Stimulated activated CD8-positive, alpha-beta memory T cell treated with anti-CD3 and anti-CD28 coated beads, Interleukin-15, amount 100 ng/mL, for 24 hours (primary cell): Measurements from ENCODE around the gene GNL1.

Experiments
- DNase-seq: peaks from one replicate; pipeline ENCODE4 v3.0.0-alpha.2; 2020; ENCODE audit warnings: low read depth

Gene GNL1, protein sequence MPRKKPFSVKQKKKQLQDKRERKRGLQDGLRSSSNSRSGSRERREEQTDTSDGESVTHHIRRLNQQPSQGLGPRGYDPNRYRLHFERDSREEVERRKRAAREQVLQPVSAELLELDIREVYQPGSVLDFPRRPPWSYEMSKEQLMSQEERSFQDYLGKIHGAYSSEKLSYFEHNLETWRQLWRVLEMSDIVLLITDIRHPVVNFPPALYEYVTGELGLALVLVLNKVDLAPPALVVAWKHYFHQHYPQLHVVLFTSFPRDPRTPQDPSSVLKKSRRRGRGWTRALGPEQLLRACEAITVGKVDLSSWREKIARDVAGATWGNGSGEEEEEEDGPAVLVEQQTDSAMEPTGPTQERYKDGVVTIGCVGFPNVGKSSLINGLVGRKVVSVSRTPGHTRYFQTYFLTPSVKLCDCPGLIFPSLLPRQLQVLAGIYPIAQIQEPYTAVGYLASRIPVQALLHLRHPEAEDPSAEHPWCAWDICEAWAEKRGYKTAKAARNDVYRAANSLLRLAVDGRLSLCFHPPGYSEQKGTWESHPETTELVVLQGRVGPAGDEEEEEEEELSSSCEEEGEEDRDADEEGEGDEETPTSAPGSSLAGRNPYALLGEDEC

DNA sequence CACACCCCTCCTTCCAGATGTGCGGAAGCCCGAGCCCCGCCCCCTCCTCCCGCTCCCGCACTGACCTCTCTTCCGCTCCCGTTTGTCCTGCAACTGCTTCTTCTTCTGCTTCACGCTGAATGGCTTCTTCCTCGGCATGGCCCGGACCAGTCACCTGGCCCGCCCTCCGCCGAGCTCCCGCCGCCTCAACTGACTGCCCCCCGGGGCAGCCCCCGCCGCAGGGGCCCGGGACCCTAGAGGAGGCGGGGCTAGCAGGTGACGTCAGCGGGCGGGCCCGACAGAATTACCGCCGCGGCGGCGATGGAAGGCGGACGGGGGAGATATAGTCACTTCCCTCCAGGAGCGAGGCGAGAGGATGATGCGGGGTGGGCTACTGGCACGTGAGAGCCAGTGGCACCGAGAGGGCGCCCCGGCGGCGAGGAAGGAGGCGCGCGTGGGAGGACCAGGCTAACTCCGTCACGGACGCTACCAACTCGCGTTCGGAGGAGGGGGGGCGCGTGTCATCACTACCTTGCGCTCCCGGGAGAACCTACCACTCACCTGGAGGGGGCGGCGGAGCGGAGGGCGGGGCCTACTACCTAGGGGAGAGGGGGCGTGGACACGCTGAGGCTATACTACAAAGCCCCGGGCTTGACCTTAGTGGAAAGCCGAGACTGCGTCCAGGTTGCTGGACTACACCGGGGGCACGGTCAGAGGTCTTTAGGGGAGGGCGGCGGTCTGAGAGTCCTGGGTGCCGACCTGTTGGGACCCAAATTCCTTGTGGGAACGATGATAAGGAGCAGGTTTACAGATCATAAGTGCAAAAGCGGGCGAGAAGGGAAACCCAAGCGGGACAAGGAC, at the start of gene GNL1:
GNL1 (minus strand) TSS at position 424 of the 840 bp plus-strand sequence; CDS start at position 138, 286 bp downstream.
- DNase-seq: peak; percentile 97

DNA sequence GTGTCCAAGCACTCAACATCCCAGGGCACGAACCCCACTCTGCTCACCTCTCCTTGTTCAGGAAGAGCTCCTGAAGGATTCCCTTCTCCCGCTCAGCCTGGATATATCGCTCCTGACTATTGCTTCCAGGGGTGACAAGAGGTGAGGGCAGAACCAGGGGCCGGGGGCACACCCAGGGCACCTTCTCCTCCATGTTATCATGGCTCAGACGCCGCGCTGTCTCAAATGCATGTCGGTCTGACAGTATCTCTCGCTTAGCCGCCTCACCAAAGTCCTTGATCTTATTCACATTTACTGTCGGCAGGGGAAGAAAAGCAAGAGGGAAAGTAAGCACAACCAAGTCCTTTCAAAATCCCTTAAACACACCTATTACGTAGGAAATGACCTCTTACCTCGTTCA, 47.7 kb upstream of the GNL1 start:
- no peak for DNase-seq

DNA sequence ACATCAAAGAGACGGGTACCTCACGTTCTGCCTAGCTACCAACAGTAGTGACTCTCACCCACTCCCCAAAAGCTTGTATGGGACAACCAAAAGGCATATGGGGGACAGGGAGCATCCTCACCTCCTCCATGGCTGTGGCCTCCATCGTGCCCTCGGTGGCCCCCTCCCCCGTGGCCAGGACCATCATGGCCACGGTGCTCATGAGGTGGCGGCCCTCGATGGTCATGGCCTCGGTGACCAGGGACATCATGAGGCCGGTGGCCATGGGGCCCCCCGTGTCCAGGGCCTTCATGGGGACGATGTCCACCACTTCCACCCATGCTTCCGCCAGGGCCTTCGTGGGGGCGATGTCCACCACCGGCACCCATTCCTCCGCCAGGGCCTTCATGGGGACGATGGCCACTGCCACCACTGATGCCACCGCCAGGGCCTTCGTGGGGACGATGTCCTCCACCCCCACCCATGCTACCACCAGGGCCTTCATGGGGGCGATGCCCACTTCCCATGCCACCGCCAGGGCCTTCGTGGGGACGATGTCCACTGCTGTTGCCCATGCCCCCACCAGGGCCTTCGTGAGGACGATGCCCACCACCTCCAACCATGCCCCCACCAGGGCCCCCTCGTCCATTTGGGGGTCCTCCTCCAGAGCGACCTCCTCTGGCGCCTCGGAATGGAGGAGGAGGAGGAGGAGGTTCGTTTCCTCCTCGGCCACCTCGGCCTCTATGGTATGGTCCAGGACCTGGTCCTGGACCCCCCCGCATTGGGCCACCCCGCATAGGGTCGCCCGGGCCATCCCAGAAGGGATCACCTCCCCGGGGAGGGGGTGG, 45.7 kb upstream of the GNL1 start:
- DNase-seq: no peak

DNA sequence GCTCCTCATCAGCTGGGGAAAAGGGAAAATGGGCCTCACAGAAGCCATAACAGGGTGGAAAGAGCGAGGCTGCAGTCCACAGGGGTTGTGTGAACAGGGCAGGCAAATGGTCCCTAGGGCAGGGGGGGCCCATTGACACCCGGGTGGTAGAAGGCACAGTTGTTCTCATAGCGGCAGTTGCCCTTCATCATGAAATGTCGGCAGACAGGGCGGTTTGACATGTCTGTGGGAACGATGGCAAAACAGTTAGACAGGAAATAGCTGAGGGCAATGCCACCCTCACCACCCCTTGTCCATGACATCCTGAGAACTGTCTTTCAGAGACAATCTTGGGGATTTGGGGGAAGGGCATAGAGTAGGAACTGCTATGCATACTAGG, 45.1 kb upstream of the GNL1 start:
- no peak for DNase-seq

DNA sequence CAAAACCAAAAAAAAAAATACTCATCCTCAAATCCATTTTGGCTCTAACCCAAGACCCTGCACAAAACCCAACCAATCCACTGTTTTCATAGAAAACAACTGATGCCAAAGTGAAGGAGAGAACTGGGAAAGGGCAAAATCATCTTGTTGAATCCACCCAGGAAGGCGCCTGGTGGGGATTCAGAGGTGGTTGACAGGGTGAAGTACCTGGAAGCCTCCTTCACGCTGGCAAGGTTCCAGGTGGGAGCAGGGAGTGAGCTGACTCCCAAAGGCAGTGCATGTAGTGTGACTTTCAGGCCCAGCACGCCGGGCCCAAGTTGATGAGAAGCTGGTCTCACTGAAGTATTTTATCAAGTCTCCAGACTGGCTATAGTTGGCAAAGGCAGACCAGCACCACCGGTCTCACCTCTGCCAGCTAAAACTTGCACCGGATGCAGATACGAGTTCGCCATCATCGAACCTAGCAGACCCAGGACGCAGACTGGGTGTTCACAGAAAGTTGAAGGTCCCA, 44.2 kb upstream of the GNL1 start:
- no peak for DNase-seq

DNA sequence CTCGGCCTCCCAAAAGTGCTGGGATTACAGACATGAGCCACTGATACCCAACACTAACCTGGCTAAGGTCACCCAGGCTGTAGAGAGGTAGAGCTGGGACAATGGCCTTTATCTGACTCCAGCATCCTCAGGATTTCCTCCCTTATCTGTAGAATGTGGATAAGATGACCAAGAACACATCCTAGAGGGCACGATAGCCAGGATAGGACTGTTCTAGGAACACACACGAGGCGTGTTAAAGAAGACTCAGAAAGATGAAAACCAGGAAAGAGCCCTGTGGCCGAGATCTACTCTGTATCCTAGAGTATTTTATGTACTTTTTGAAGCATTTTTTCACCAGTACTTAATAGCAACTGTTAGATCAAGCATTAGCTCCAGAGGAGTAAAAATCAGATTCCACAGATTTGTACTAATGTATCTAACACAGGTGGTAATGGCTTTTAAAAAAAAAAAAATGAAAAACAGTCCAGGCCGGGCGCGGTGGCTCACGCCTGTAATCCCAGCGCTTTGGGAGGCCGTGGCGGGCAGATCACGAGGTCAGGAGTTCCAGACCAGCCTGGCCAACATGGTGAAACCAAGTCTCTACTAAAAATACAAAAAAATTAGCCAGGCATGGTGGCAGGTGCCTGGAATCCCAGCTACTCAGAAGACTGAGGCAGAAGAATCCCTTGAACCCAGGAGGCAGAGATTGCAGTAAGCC, 43.5 kb upstream of the GNL1 start:
- no peak for DNase-seq

DNA sequence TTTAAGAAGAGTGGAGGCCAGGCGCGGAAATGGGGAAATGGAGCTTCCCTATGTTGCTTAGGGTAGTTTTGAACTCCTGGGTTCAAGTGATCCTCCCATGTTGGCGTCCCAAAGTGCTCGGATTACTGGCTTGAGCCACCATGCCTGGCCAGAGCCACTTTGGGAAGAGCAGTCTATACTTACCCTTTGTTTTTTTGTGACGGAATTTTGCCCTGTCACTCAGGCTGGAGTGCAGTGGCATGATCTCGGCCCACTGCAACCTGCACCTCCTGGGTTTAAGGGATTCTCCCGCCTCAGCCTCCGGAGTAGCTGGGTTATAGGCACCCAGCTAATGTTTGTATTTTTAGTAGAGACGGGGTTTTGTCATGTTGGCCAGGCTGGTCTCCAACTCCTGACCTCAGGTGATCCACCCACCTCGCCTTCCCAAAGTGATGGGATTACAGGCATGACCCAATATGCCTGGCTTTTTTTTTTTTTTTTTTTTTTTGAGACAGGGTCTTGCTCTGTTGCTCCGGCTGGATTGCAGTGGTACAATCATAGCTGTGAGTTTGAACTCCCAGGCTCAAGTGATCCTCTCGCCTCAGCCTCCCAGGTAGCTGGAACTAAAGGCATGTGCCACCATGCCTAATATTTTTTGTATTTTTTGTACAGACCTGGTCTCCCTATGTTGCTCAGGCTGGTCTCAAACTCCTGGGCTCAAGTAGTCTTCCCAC, 42.8 kb upstream of the GNL1 start:
- DNase-seq: no peak

DNA sequence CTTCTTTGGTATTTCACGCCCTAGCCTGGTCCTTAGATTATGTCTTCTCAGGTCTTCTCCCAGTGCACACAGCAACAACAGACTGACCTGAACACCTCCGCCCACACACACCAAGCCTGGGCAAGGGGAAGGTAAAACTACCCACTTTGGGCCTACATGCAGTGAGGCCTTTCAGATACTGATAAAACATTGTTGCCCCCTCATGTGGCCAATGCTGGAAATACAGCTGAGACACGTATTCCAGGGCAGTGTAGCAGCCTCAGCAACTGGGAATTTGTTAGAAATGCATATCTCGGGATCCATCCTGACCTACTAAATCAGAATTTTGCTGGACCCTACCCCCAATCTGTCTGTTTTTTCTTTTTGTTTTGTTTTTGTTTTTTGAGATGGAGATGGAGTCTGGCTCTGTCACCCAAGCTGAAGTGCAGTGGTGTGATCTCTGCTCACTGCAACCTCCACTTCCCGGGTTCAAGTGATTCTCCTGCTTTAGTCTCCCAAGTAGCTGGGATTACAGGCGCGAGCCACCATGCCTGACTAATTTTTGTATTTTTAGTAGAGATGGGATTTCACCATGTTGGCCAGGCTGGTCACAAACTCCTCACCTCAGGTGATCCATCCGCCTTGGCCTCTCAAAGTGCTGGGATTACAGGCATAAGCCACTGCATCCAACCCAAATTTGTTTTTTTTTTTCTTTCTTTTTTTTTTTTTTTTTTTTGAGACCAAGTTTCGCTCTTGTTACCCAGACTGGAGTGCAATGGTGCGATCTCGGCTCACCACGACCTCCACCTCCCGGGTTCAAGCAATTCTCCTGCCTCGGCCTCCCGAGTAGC, 41.2 kb upstream of the GNL1 start:
- DNase-seq: peak; percentile 49

DNA sequence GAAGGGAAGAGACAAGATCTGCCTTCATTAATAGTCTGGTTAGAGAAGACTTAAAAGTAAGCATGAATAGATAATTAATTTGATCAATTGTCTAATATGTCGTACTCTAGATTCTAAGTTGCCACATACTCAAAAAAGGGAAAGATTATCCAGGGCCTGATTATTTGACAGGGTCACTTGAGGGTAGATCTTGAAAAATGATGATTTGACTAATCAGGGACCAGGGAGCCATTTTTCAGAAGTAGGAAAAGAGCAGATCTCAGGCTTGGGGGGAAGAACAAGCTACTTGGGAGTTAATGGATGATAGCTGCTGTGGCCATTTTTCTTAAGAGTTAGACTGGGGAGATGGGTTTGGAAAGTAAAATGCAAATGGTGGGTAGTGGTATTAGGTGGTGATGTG, 36.0 kb upstream of the GNL1 start:
- DNase-seq: no peak

DNA sequence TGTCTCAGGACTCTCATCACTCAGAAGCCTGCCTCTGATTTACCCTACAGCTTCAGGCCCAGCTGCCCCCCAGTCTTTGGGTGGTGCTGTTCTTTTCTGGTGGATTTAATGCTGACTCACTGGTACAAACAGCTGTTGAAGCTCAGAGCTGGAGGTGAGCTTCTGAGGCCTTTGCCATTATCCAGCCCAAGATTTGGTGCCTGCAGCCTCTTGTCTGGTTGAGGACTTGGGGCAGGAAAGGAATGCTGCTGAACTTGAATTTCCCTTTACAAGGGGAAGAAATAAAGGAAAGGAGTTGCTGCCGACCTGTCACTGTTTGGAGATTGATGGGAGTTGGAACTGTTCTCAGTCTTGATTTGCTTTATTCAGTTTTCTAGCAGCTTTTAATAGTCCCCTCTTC, 34.7 kb upstream of the GNL1 start:
- no peak for DNase-seq

DNA sequence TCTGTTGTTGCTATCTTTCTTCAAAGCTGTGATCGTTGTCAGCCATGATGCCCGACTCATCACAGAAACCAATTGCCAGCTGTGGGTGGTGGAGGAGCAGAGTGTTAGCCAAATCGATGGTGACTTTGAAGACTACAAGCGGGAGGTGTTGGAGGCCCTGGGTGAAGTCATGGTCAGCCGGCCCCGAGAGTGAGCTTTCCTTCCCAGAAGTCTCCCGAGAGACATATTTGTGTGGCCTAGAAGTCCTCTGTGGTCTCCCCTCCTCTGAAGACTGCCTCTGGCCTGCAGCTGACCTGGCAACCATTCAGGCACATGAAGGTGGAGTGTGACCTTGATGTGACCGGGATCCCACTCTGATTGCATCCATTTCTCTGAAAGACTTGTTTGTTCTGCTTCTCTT, 34.2 kb upstream of the GNL1 start:
- DNase-seq: no peak

DNA sequence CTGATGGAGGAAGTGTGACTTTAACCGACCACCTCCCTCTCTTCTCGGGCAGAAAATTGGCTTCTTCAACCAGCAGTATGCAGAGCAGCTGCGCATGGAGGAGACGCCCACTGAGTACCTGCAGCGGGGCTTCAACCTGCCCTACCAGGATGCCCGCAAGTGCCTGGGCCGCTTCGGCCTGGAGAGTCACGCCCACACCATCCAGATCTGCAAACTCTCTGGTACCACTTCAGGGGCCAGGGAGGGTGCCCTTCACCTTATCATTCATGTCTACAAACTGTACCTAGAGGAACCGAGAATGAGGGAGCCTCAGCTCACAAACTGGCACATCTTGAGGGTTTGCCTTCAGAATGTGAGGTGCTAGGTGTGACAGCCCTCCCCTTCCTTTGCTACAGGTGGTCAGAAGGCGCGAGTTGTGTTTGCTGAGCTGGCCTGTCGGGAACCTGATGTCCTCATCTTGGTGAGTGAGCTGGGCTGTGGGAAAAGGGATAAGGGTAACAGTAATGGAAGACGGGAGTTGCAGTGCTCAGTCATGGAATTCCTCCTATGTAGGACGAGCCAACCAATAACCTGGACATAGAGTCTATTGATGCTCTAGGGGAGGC, 33.6 kb upstream of the GNL1 start:
- DNase-seq: no peak

DNA sequence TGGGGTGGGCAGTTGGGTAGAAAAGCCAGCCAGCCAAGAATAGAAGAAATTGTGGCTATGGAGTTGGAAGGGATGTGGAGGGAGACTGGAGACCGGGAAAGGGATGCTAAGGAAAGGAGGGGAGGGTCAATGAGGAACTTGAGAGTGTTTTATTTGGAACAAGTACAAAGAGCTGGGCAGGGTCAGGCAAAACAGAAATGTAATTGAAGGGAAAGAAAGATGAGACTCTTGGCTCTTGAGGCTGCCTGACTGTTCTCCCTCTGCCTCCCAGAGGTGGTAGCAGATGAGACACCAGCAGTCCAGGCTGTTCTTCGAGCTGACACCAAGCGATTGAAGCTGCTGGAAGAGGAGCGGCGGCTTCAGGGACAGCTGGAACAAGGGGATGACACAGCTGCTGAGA, 27.6 kb upstream of the GNL1 start:
- no peak for DNase-seq

DNA sequence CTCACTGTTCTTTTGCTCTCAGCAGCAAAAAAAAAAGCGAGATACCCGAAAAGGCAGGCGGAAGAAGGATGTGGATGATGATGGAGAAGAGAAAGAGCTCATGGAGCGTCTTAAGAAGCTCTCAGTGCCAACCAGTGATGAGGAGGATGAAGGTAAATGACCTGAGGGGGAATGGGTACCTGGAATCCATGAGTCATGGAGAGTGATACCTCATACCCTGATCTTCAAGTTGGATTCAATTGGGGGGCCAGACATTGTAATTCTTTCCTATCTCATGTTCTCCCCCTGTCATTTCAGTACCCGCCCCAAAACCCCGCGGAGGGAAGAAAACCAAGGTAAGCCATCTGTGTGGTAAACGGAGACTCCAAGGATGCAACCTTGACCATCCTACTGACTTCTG, 21.8 kb upstream of the GNL1 start:
- no peak for DNase-seq

DNA sequence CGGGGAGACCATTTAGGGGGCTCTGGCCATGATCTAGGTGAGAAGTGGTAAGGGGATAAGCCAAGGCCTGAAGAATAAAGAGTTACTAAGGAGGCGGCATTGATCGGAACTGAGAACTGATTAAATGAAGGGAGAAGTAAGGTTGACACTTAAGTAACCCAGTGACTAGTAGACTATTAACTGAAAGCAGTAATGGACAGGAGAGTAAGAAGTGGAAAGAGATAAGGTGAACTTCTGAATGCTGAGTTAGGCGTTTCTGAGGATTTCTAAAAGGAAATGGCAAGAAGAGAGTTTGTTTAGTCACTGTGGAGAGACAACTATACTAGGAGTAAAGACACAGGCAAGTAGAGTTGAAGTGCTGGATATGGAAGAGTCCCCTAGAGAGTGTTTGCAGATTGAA, 16.8 kb upstream of the GNL1 start:
- no peak for DNase-seq

DNA sequence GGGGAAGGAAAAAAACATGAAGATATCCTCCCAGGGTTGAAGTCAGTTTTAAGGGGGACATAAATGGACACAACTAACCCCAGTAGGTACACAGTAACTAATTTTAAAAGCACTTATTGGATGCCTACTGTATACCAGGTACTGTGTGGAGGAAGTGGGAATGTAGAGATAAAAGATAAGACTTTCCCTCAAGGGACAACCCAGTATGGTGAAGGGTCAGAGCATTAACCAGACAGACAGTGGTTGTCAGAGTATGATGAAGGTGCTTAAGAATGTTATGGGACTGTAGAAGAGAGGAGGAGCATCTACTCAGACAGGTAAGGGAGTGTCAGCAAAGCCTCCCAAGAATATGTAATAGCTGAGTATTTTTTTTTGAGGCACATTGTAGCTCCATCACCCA, 15.9 kb upstream of the GNL1 start:
- no peak for DNase-seq

DNA sequence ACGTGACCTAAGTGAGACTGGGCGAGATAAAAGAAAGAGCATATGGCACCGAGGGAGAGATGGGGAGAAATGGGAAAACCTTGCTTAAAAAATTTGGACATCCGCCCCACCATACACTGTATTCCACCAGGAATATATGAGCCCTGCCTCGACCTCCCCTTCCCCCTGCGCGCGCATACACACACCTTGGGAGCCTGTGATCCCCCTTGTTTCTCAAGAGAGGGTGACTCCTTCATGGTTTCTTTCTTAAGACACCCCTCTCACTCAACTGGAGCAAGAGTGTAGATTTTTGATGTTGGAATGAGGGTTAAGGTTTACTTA, 15.4 kb upstream of the GNL1 start:
- DNase-seq: no peak

DNA sequence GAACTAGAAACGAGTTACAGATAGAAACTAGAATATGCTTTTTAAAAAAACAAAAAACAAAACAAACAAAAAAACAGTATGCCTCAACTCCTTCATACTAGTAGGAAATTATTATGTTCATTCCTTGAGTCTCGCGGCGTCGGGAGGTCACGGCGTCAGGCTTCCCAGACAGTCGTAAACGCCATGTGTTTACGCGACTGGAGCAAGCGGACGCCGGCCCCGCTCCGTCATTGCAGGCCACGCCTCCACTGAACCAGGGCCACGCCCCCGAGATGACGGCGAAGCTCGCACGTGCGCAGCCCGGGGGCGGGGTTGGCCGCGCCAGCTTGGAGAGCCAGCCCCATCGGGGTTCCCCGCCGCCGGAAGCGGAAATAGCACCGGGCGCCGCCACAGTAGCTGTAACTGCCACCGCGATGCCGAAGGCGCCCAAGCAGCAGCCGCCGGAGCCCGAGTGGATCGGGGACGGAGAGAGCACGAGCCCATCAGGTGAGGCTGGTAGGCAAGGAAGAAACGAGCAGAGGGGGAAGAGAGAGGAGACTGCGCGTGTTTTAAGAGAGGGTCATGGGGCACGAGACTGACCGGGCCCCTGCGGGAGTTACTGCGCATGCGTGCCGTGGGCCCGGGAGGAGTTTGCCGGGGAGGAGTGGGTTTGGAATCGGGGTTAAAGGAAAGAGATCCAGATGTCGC, 14.9 kb upstream of the GNL1 start, which contains the start of gene ABCF1:
ABCF1 (plus strand) TSS at position 368 of the 687 bp plus-strand sequence; CDS start at position 414, 46 bp downstream.
- DNase-seq: peak; percentile 100

DNA sequence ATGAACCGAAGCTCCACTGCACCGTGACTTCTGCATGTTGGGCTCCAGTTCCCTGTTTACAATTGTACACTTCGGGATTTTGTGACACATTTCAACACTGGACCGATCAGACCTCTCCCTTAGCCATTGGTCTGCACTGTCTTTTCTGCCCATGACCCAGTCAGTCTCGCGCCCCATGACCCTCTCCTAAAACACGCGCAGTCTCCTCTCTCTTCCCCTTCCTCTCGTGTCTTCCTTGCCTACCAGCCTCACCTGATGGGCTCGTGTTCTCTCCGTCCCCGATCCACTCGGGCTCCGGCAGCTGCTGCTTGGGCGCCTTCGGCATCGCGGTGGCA, 14.4 kb upstream of the GNL1 start:
- DNase-seq: no peak
